Heart left ventricle (tissue), 16 donors: Measurements from ENCODE around the gene FNDC3B. TPM values are rescaled to one million over a fixed set of nuclear protein-coding genes. Genes with fewer than 3 reads are reported as not detected.

Source experiments
- ATAC-seq, 4 donors: fragments of 200-7000 bp; cut with Tn5 transposase; one replicate each; pipeline ENCODE4 v1.9.1; 2020 to 2022; ENCODE audit warnings: moderate library complexity in 4 of 4, mild to moderate bottlenecking in 3 of 4, moderate number of reproducible peaks in 1 of 4
- DNase-seq, 5 donors: peaks; one replicate each; pipeline ENCODE4 v3.0.0-alpha.2; 2020
- H3K27ac ChIP-seq, 12 donors: fragments of 200-600 bp; sonication (generic) in 4 of 12; one replicate each; pipeline versions ENCODE4 v1.5.0 to v1.8.0; 2016 to 2022; ENCODE audit warnings: mild to moderate bottlenecking in 2 of 12
- H3K27me3 ChIP-seq, 9 donors: fragments of 200-600 bp; sonication (generic) in 2 of 9; one replicate each; pipeline versions ENCODE4 v1.5.1 to v1.8.0; 2016 to 2022; ENCODE audit warnings: mild to moderate bottlenecking in 3 of 9
- H3K36me3 ChIP-seq, 9 donors: fragments of 200-600 bp; sonication (generic) in 2 of 9; one replicate each; pipeline versions ENCODE4 v1.5.0 to v1.8.0; 2018 to 2022; ENCODE audit warnings: mild to moderate bottlenecking in 2 of 9
- H3K4me1 ChIP-seq, 12 donors: fragments of 200-600 bp; sonication (generic) in 4 of 12; one replicate each; pipeline versions ENCODE4 v1.5.0 to v1.8.0; 2016 to 2022; ENCODE audit warnings: mild to moderate bottlenecking in 3 of 12
- H3K4me3 ChIP-seq, 12 donors: fragments of 200-600 bp; sonication (generic) in 4 of 12; one replicate each; pipeline versions ENCODE4 v1.5.0 to v1.8.0; 2017 to 2022; ENCODE audit warnings: mild to moderate bottlenecking in 9 of 12, moderate library complexity in 4 of 12
- H3K9me3 ChIP-seq, 12 donors: fragments of 200-600 bp; sonication (generic) in 4 of 12; one replicate each; pipeline versions ENCODE4 v1.5.0 to v1.8.0; 2016 to 2022; ENCODE audit warnings: mild to moderate bottlenecking in 1 of 12
- CTCF ChIP-seq, 12 donors: fragments of 200-600 bp; sonication (generic) in 4 of 12; IDR thresholded peaks; one replicate each; pipeline versions ENCODE4 v1.5.0 to v1.8.0; 2018 to 2022; ENCODE audit warnings: antibody characterized with exemption in 12 of 12, mild to moderate bottlenecking in 5 of 12
- POLR2A ChIP-seq, 2 donors: fragments of 450-650 bp; IDR thresholded peaks; one replicate each; pipeline ENCODE4 v1.6.1; 2017; ENCODE audit warnings: antibody characterized with exemption in 2 of 2, mild to moderate bottlenecking in 2 of 2, moderate library complexity in 2 of 2
- WGBS, 4 donors: extraction: QIAGEN DNeasy Blood & Tissue Kit in 2 of 4; methylation state at CpG; one replicate each; pipeline versions ENCODE4 v1.1.5 to v1.1.7; 2013 to 2018; 5-methylcytosine and 5-hydroxymethylcytosine counted together
- intact Hi-C, 10 donors: fragments of 100-400 bp; cut with DNase I; formaldehyde crosslinking; loops; one replicate each; pipeline versions ENCODE4 v1.11.1 to v1.14.2; 2022
- polyA plus RNA-seq, 2 donors: library from polyadenylated mRNA; stranded (reverse); fragments of 200-250 nt; gene quantifications; one replicate each; pipeline ENCODE4 v1.2.3, GENCODE V29; 2013
- total RNA-seq, 9 donors: library from RNA; depleted of rRNA in 2 of 9; stranded (reverse); fragments of >200 nt in 2 of 9; fragmentation: NEBNext Ultra II Directional in 3 of 9; extraction: Animal tissue kit (Norgen Biotek cat#: 25700) in 3 of 9; gene quantifications; one replicate each; pipeline versions ENCODE4 v1.1.0 to v1.2.4, GENCODE V29; 2016 to 2023
- donor health status: ischemic (EF 13 %, LVEDD 7.1; RV severe dilation, severe dysfunction).
- donor health status: healthy with polysubstance abuse.
- donor health status: DM: no; HTN: yes; CAD: no.
- donor health status: DM: no; HTN: no; CAD: no.
- donor health status: ischemic (EF 25% LVEDD 6.9; RV normal size, moderate dysfunction).
- donor health status: ischemic (EF 25% LVEDD 5.7; RV mildly dilated, moderate dysfunction).
- donor health status: healthy.
- donor health status: DM: yes; HTN: yes; CAD: no.
- donor health status: ischemic (EF 35%, LVEDD 5.7; RV mildly dilated, moderate dysfunction).
- donor health status: nonischemic (EF 11% LVEDD 7.7; RV severe dilation, severe dysfunction).
- donor health status: DM: yes; HTN: yes; CAD: no.
- donor health status: PGD.
- donor health status: ischemic (EF 29% LVEDD 5.4; RV normal size, mild dysfunction).
- donor health status: nonischemic (EF 23%, LVEDD 6.1; RV moderate dilation, normal function).

The FNDC3B gene
- total and polyA plus RNA-seq, 11 donors: 9.4 to 113 (median 68.2) TPM

GRCh38 chr3:172378439-172378838, 339.1 kb downstream of the FNDC3B start:
- TF ChIP-seq CTCF (IDR thresholded peaks at IDR 0.05) (no peak), POLR2A (IDR thresholded peaks at IDR 0.05) (no peak)
- peaks cover 0 to 91% (median 77%) of the 10 kb centered on the region in 9 donors for H3K36me3 ChIP-seq
- DNase-seq: no peak
- ATAC-seq: no peak
- H3K4me3 ChIP-seq: no peak overlapping the region
- no peak overlapping the region for H3K27ac ChIP-seq
- no peaks in the 10 kb centered on the region for H3K27me3 ChIP-seq
- peaks cover 0 to 18% (median 0%) of the 10 kb centered on the region in 12 donors for H3K9me3 ChIP-seq
- intact Hi-C loops: loop anchor here in 1 of 10 donors (10.0 kb wide), 1 partner anchor 96 kb away; no protein-coding TSS in a partner anchor
- peaks cover 0 to 6% (median 0%) of the 10 kb centered on the region in 12 donors for H3K4me1 ChIP-seq
- 93 to 100% (median 97%) methylated on average over 2 of the region's 2 CpGs for WGBS, 4 donors

- intact Hi-C loops: loop anchor here in 1 of 10 donors (10.0 kb wide), 1 partner anchor 95 kb away; no protein-coding TSS in a partner anchor
- Histone ChIP-seq H3K36me3 (peaks cover 0 to 87% (median 72%) of the 10 kb centered on the region in 9 donors), H3K4me3 (no peak overlapping the region), H3K27ac (no peak overlapping the region), H3K27me3 (no peaks in the 10 kb centered on the region), H3K4me1 (peaks cover 0 to 6% (median 0%) of the 10 kb centered on the region in 12 donors), H3K9me3 (peaks cover 0 to 18% (median 0%) of the 10 kb centered on the region in 12 donors)
- ATAC-seq (peak in 1 of 4 donors; percentile 27), DNase-seq (no peak)
- TF ChIP-seq POLR2A (IDR thresholded peaks at IDR 0.05): no peak
- no peak for TF ChIP-seq CTCF (IDR thresholded peaks at IDR 0.05)
- 95 to 100% (median 98%) methylated on average over 2 of the region's 2 CpGs for WGBS, 4 donors
Observed at GRCh38 chr3:172379372-172379771, 340.0 kb downstream of the FNDC3B start.

GRCh38 chr3:172380632-172381031, 341.3 kb downstream of the FNDC3B start:
- no peak overlapping the region for H3K27ac ChIP-seq
- no peak for ATAC-seq
- intact Hi-C loops: no loop called here
- peaks cover 0 to 12% (median 0%) of the 10 kb centered on the region in 12 donors for H3K4me1 ChIP-seq
- H3K27me3 ChIP-seq: no peaks in the 10 kb centered on the region
- 97 to 98% (median 98%) methylated on average over 2 of the region's 2 CpGs for WGBS, 4 donors
- H3K4me3 ChIP-seq: no peak overlapping the region
- H3K36me3 ChIP-seq: peaks cover 0 to 84% (median 65%) of the 10 kb centered on the region in 9 donors
- no peak for DNase-seq
- TF ChIP-seq POLR2A (IDR thresholded peaks at IDR 0.05) (no peak), CTCF (IDR thresholded peaks at IDR 0.05) (no peak)
- H3K9me3 ChIP-seq: peaks cover 0 to 18% (median 0%) of the 10 kb centered on the region in 12 donors

- H3K9me3 ChIP-seq: peaks cover 0 to 18% (median 0%) of the 10 kb centered on the region in 12 donors
- TF ChIP-seq POLR2A (IDR thresholded peaks at IDR 0.05) (no peak), CTCF (IDR thresholded peaks at IDR 0.05) (no peak)
- peaks cover 0 to 63% (median 38%) of the 10 kb centered on the region in 9 donors for H3K36me3 ChIP-seq
Observed at GRCh38 chr3:172383306-172383796, 344.0 kb downstream of the FNDC3B start.

More at GRCh38 chr3:172383306-172383796, 344.0 kb downstream of the FNDC3B start:
- ATAC-seq: no peak
- intact Hi-C loops: no loop called here
- Histone ChIP-seq H3K4me1 (peaks cover 0 to 12% (median 0%) of the 10 kb centered on the region in 12 donors), H3K4me3 (no peak overlapping the region), H3K27ac (no peak overlapping the region), H3K27me3 (no peaks in the 10 kb centered on the region)
- WGBS, 4 donors: 84 to 94% (median 86%) methylated on average over 3 of the region's 3 CpGs
- DNase-seq: no peak
